HCT116 (cell line): ENCODE measurements around the gene JAGN1. TPM values are rescaled to one million over a fixed set of nuclear protein-coding genes. Genes with fewer than 3 reads are reported as not detected.

Experiments
- ATAC-seq: fragments of 200-7000 bp; cut with Tn5 transposase; 2 replicates; pipeline ENCODE4 v1.9.1; 2020; ENCODE audit warnings: mild to moderate bottlenecking, moderate library complexity
- BruUV-seq: library from RNA; stranded (reverse); fragments of 400-500 nt; replicated peaks from 2 replicates; lab custom pipeline; 2021; lab: Mats Ljungman, UMichigan
- CTCF ChIA-PET: fragments of 300-600 bp; sonication (Branson Sonifier 250); formaldehyde crosslinking; loops from one replicate; lab custom pipeline; 2021; ENCODE audit warnings: antibody characterized with exemption; lab: Charles Lee
- POLR2A ChIA-PET: fragments of 300-600, 350-600 bp; sonication (Branson Sonifier 250); formaldehyde crosslinking; loops from one replicate; lab custom pipeline; 2021; ENCODE audit warnings: antibody characterized with exemption; lab: Charles Lee
- RAD21 ChIA-PET, 2 experiments: fragments of 300-600 bp; sonication (Branson Sonifier 250); formaldehyde crosslinking; loops; one replicate each; lab custom pipeline; 2023; ENCODE audit warnings: low total read pairs in 2 of 2; ENCODE audit not compliant: uncharacterized antibody in 2 of 2, unreplicated experiment in 2 of 2, low non-redundant PET in 1 of 2; lab: Charles Lee
- DNase-seq: peaks from one replicate; pipeline ENCODE4 v3.0.0-alpha.2; 2010; ENCODE audit warnings: low read depth, low spot score
- H2AFZ ChIP-seq: fragments of 200-600 bp; shearing (Covaris generic), sonication (generic); 2 replicates; pipeline ENCODE4 v1.6.1; 2017; ENCODE audit warnings: low read depth, mixed run types, mixed read lengths, antibody characterized with exemption, low read length; ENCODE audit not compliant: poor library complexity, severe bottlenecking
- H3K27ac ChIP-seq: 2 replicates; pipeline ENCODE4 v1.5.1; 2012; ENCODE audit warnings: low read depth, low read length
- H3K27me3 ChIP-seq: fragments of 200-600 bp; sonication (generic); 2 replicates; pipeline ENCODE4 v1.6.1; 2016; ENCODE audit warnings: mixed run types, low read length, mixed read lengths; ENCODE audit not compliant: insufficient read depth
- H3K36me3 ChIP-seq, 2 experiments: fragments of 200-500 bp in 1 of 2; fragments of 200-600 bp in 1 of 2; sonication (Bioruptor generic) in 1 of 2; sonication (generic) in 1 of 2; 2 replicates each; pipeline versions ENCODE4 v1.5.1 to v1.6.1; 2014 to 2016; ENCODE audit warnings: low read length in 2 of 2, inconsistent platforms in 1 of 2, mixed read lengths in 1 of 2, mixed run types in 1 of 2; ENCODE audit not compliant: insufficient read depth in 2 of 2, control insufficient read depth in 1 of 2
- H3K4me1 ChIP-seq, 2 experiments: fragments of 200-600 bp in 1 of 2; sonication (generic) in 1 of 2; 2 replicates each; pipeline versions ENCODE4 v1.5.1 to v1.6.1; 2012 to 2017; ENCODE audit warnings: low read length in 2 of 2, inconsistent platforms in 1 of 2, mild to moderate bottlenecking in 1 of 2, mixed read lengths in 1 of 2, mixed run types in 1 of 2, moderate library complexity in 1 of 2; ENCODE audit not compliant: insufficient read depth in 2 of 2, control insufficient read depth in 1 of 2
- H3K4me2 ChIP-seq: fragments of 200-600 bp; sonication (generic); 2 replicates; pipeline ENCODE4 v1.6.1; 2017; ENCODE audit warnings: mixed run types, low read length, mixed read lengths
- H3K4me3 ChIP-seq, 2 experiments: fragments of 200-600 bp in 1 of 2; sonication (generic) in 1 of 2; replicated peaks in 1 of 2; 2 replicates each; pipeline ENCODE4 v1.5.1; 2011 to 2016; ENCODE audit warnings: low read length in 2 of 2, control low read depth in 1 of 2, low read depth in 1 of 2, mild to moderate bottlenecking in 1 of 2, mixed read lengths in 1 of 2, mixed run types in 1 of 2
- H3K79me2 ChIP-seq: fragments of 200-600 bp; sonication (generic); 2 replicates; pipeline ENCODE4 v1.6.1; 2017; ENCODE audit warnings: mild to moderate bottlenecking, mixed run types, low read length, moderate library complexity, mixed read lengths; ENCODE audit not compliant: insufficient read depth
- H3K9ac ChIP-seq: fragments of 200-600 bp; sonication (generic); 2 replicates; pipeline ENCODE4 v1.6.1; 2016; ENCODE audit warnings: low read length, mixed read lengths
- H3K9me2 ChIP-seq: fragments of 200-600 bp; sonication (generic), shearing (Covaris generic); 2 replicates; pipeline ENCODE4 v1.6.1; 2017; ENCODE audit warnings: mixed run types, mild to moderate bottlenecking, moderate library complexity; ENCODE audit not compliant: insufficient read depth
- H3K9me3 ChIP-seq, 2 experiments: fragments of 200-500 bp in 1 of 2; fragments of 200-600 bp in 1 of 2; sonication (Bioruptor generic) in 1 of 2; sonication (generic) in 1 of 2; 2 replicates each; pipeline ENCODE4 v1.6.1; 2014 to 2017; ENCODE audit warnings: low read length in 2 of 2, mixed read lengths in 2 of 2, inconsistent platforms in 1 of 2, low read depth in 1 of 2, mild to moderate bottlenecking in 1 of 2, mixed run types in 1 of 2, moderate library complexity in 1 of 2; ENCODE audit not compliant: control insufficient read depth in 1 of 2, insufficient read depth in 1 of 2
- H4K20me1 ChIP-seq: fragments of 200-600 bp; sonication (generic), shearing (Covaris generic); 2 replicates; pipeline ENCODE4 v1.6.1; 2017; ENCODE audit warnings: mixed run types, mild to moderate bottlenecking, moderate library complexity; ENCODE audit not compliant: insufficient read depth
- CBX3 ChIP-seq: IDR thresholded peaks from 2 replicates; pipeline ENCODE4 v1.6.1; 2012; ENCODE audit warnings: low read depth
- CEBPB ChIP-seq: IDR thresholded peaks from 2 replicates; pipeline ENCODE4 v1.6.1; 2012; ENCODE audit warnings: low read depth
- CTCF ChIP-seq, 3 experiments: fragments of 200-600 bp in 1 of 3; sonication (generic) in 1 of 3; IDR thresholded peaks in 2 of 3; conservative IDR thresholded peaks in 1 of 3; 2 replicates each; pipeline ENCODE4 v1.5.1; 2012 to 2017; ENCODE audit warnings: low read depth in 2 of 3, low read length in 2 of 3, antibody characterized with exemption in 1 of 3, borderline replicate concordance in 1 of 3, control low read depth in 1 of 3, mild to moderate bottlenecking in 1 of 3, mixed read lengths in 1 of 3, mixed run types in 1 of 3, moderate library complexity in 1 of 3; ENCODE audit not compliant: insufficient read depth in 1 of 3
- JUND ChIP-seq: IDR thresholded peaks from 2 replicates; pipeline ENCODE4 v1.6.1; 2012
- MAX ChIP-seq: IDR thresholded peaks from 2 replicates; pipeline ENCODE4 v1.6.1; 2012
- POLR2A ChIP-seq: IDR thresholded peaks from 2 replicates; pipeline ENCODE4 v1.7.0; 2011; ENCODE audit warnings: borderline replicate concordance; ENCODE audit not compliant: insufficient read depth, insufficient read length; ENCODE audit errors: extremely low read depth
- POLR2AphosphoS5 ChIP-seq: IDR thresholded peaks from 2 replicates; pipeline ENCODE4 v1.6.1; 2011; ENCODE audit warnings: mild to moderate bottlenecking, low read depth, low read length, moderate library complexity
- RAD21 ChIP-seq: IDR thresholded peaks from 2 replicates; pipeline ENCODE4 v1.6.1; 2012; ENCODE audit warnings: low read depth, mild to moderate bottlenecking
- SIN3A ChIP-seq: IDR thresholded peaks from 2 replicates; pipeline ENCODE4 v1.6.1; 2012; ENCODE audit warnings: low read depth
- SP1 ChIP-seq: IDR thresholded peaks from 2 replicates; pipeline ENCODE4 v1.6.1; 2012; ENCODE audit warnings: low read depth
- TCF7L2 ChIP-seq: IDR thresholded peaks from 2 replicates; pipeline ENCODE4 v1.7.0; 2011; ENCODE audit warnings: borderline replicate concordance, inconsistent platforms; ENCODE audit not compliant: insufficient read depth, insufficient read length; ENCODE audit errors: extremely low read depth
- YY1 ChIP-seq: IDR thresholded peaks from 2 replicates; pipeline ENCODE4 v1.6.1; 2011; ENCODE audit warnings: low read length, low read depth, moderate library complexity, mild to moderate bottlenecking; ENCODE audit not compliant: insufficient replicate concordance; ENCODE audit errors: extremely low read depth
- ZBTB33 ChIP-seq: IDR thresholded peaks from 2 replicates; pipeline ENCODE4 v1.6.1; 2011; ENCODE audit warnings: mild to moderate bottlenecking, low read length, moderate library complexity; ENCODE audit not compliant: insufficient replicate concordance; ENCODE audit errors: extremely low read depth
- ZFX ChIP-seq: fragments of 450-650 bp; IDR thresholded peaks from 2 replicates; pipeline ENCODE4 v1.6.1; 2017
- intact Hi-C: fragments of 100-400 bp; cut with micrococcal nuclease; formaldehyde crosslinking; loops from 2 replicates; pipeline ENCODE4 v1.10.0; 2022
- total RNA-seq: library from RNA; stranded (reverse); gene quantifications from one replicate; pipeline ENCODE4 v1.2.1, GENCODE V29; 2021; ENCODE audit not compliant: unreplicated experiment

JAGN1 gene
- total RNA-seq, 1 experiment from 2014 or later, result 33.4 TPM

- no peaks in the 10 kb centered on the region; a peak in 1 of 4 replicates for H3K9me3 ChIP-seq
- H3K9me2 ChIP-seq, result no peaks in the 10 kb centered on the region
- H3K4me2 ChIP-seq, result peak within 1 kb of the TSS; percentile 83
- POLR2A ChIA-PET, result interaction anchor here (1.3 kb wide), 1 partner anchor 59 kb away, joined by 4 read pairs; the partner anchor contains the start of gene IL17RE
- ATAC-seq (peak; percentile 97), DNase-seq (peak; percentile 85)
- peaks cover 7% of the 10 kb centered on the region; the same call in 1 of the 2 replicates for H3K79me2 ChIP-seq
- CTCF ChIA-PET, result interaction anchor here (1.3 to 2.7 kb wide), 3 partner anchors 89 to 129 kb away, joined by 3 to 13 read pairs (median 3); no protein-coding TSS in a partner anchor
- intact Hi-C loops, result loop anchor here (5.0 kb wide), 1 partner anchor 88 kb away; the partner anchor contains the start of gene CRELD1
- H3K4me1 ChIP-seq, result peaks cover 0 to 15% of the 10 kb centered on the region in 2 experiments; a peak in 1 of 4 replicates
- no TSS peak for BruUV-seq
- H3K9ac ChIP-seq, result peak within 1 kb of the TSS; percentile 87
- H3K36me3 ChIP-seq, result peaks cover 9 to 17% of the 10 kb centered on the region in 2 experiments; a peak in 3 of 4 replicates
- TF ChIP-seq MAX (peak; percentile 75), POLR2A (peak; percentile 65), CTCF (IDR thresholded peaks at IDR 0.05 in 2 of 3, conservative IDR thresholded peaks at IDR 0.05 in 1 of 3; ENCODE audit: borderline replicate concordance in 1 of 3, insufficient read depth in 1 of 3, low read depth in 2 of 3, low read length in 2 of 3) (no peak), TCF7L2 (no peak), RAD21 (no peak), YY1 (peak; percentile 39), SP1 (peak; percentile 95), ZBTB33 (peak; percentile 17), POLR2AphosphoS5 (peak; percentile 91), JUND (no peak), ZFX (peak; percentile 52; the same call in 1 of the 2 replicates), CBX3 (no peak), CEBPB (no peak), SIN3A (peak; percentile 86)
- H4K20me1 ChIP-seq, result no peaks in the 10 kb centered on the region
- RAD21 ChIA-PET, result interaction anchor here in 1 of 2 experiments (1.5 kb wide), 1 partner anchor 103 kb away, joined by 6 read pairs; no protein-coding TSS in a partner anchor
- H2AFZ ChIP-seq, result peak within 1 kb of the TSS; percentile 88
- H3K27me3 ChIP-seq, result no peaks in the 10 kb centered on the region
- H3K27ac ChIP-seq, result peak within 1 kb of the TSS; percentile 79
- H3K4me3 ChIP-seq, result peak within 1 kb of the TSS; percentile 66 to 84
Observed at GRCh38 chr3:9843715-9844438, 46.5 kb upstream of the JAGN1 start, which contains the start of gene RPUSD3. Gene RPUSD3 (minus strand): TSS chr3:9844008. CDS start chr3:9843990, 18 bp downstream.
